OCI-M2 (cell line): ENCODE data around the gene MEP1A.

Source experiments
- DNase-seq: peaks from one replicate; lab custom pipeline; 2025; ENCODE audit not compliant: unreplicated experiment; lab: John Stamatoyannopoulos, UW

Gene MEP1A

DNA sequence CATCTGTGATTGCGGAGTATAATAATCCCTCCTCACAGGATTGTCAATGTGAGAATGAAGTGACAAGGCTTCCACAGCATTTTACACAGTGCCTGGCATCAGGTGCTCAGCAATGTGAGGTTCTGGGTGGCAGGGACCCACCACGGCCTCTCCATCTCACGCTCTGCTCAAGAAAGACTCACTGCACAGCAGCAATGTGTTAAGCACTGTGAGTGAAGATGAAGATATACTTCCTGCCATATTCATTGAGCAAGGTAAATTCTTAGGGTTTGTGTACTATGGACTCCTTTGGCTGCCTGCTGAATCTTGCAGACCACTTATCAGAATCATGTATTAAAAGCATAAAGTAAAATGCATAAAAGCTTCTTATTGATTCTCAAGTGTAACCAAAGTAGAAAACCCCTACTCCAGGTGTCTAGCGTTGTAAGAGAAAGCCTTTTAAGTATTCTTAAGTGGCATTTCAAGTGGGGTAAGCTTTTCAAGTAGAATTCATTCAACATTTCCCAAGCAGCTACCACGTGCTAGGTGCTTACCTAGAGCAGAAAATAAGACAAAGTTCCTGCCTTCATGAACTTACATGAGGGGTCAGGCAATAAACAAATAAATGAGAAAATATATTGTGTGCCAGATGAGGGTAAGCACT, 17.0 kb upstream of the MEP1A start:
- DNase-seq = no peak

- no peak for DNase-seq
These were observed 15.5 kb upstream of the MEP1A start for GRCh38 chr6:46777476-46778346.

DNA sequence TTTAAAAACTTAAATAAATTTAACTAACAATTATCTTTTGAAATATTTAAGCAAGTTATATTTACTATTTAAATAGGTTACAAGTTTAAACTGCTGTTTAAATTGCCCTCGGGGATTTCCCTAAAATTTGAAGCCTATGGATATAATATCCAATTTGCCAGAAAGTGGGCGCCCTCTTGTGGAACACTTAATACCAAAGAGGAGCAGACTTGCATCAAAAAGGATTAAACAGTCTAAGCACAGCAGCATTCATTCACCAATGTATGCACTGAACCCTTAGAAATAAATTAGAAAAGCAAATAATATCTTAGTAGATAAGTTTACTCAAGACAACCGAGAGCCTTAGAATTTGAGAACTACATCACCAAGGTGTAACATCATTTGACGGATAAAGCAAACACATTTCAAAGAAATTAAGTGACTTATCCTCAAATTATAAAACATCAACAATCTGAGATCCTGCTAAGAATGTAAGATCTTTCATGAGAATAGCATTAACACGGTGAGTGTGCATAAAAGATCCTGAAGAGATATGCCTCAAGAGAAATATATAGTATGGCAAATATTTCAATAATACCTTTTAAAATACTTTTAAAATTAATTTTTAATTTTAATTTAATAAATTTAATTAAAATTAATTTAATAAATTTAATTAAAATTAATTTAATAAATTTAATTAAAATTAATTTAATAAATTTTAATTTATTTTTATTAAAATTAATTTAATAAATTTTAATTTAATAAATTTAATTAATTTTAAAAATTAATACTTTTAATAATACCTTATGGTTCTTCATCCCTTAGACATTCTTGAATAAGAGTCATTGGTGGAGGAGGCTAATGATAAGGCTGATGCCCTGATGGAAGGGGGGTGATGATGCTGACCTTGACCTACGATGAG, 11.5 kb upstream of the MEP1A start:
- peak; percentile 10 for DNase-seq

DNA sequence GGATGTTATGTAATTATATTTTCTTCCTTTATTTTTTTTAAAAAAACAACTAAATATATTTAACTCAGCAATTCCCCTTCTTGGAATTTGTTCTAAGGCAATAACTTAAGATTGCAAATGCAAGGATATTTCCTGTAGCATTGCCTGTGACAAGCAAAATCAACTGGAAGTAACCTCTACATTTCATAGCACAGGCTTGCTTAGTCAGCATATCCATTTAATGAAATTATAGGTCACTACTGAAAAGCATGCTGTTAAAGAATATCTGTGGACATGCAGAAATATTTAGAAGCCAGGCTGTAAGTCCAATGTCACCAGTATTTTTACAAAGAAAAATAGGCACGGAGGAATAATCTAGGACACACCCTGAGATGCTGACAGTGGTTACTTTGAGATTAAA, 8.7 kb upstream of the MEP1A start:
- no peak for DNase-seq

GRCh38 chr6:46787871-46788540, 5.2 kb upstream of the MEP1A start:
- DNase-seq = no peak

- no peak for DNase-seq
These were observed 4.4 kb upstream of the MEP1A start for GRCh38 chr6:46788791-46789190.

DNA sequence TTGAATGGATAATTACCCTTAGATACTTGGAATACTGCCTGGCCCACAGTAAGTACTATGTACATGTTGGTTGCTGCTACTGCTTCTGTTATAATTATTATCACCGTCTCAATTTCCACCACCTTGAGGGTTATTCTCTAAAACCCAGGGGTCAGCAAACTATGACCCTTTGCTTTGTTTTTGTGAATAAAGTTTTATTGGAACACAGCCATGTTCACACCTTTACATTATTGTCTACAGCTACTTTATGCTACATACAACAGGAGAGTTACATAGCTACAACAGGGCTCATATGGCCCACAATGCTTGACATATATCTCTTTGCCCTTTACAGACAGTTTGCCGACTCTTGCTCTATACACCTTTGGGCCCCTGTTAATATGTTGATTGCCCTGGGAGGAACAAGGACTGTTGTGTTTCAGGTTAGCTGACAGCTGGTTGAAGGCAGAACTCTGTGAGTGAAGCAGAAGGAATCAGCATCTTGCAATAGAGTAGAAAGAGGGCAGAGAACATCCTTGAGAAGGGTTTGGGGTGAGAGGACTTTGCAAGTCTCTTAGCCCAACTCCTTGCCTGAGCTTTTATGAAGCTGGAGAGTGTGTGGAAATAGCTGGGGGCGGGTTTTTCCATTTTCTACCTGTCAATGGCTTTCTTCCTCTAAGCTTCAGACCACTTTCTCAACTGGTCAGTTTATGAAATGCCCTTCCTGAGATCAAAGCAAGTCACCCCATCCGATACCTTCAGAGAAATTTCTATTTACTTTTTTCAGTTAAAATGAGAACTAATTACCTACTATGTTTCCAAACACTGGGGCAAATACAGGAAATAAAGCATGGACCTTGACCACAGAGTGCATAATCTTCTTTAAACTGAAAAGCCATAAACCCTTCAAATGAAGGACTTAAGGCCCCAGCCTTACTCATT, 3.5 kb upstream of the MEP1A start:
- no peak for DNase-seq

GRCh38 chr6:46790355-46790874, 2.8 kb upstream of the MEP1A start:
- DNase-seq = no peak

GRCh38 chr6:46792635-46793034, 554 bp upstream of the MEP1A start:
- DNase-seq = no peak

- no peak for DNase-seq
These were observed 879 bp downstream of the MEP1A start for GRCh38 chr6:46794068-46794467.

DNA sequence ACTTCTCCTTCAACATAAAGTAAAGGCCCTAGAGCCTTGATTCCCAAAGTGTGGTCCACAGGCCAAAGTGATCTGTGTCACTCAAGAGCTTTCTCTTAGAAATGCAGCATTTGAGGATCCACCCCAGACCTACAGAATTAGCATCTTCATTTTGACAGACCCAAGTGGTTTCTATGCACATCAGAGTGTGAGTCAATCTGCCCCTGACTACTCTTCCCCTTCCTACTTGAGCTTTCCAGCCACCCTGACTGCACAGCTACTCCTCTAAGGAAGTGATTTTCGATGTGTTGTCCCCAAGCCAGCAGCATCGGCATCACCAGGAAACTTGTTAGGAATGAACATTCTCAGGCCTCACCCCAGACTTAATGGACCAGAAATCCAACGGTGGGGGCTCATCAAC, 2.6 kb downstream of the MEP1A start:
- DNase-seq = no peak

GRCh38 chr6:46796848-46797580, 3.8 kb downstream of the MEP1A start:
- DNase-seq = no peak

DNA sequence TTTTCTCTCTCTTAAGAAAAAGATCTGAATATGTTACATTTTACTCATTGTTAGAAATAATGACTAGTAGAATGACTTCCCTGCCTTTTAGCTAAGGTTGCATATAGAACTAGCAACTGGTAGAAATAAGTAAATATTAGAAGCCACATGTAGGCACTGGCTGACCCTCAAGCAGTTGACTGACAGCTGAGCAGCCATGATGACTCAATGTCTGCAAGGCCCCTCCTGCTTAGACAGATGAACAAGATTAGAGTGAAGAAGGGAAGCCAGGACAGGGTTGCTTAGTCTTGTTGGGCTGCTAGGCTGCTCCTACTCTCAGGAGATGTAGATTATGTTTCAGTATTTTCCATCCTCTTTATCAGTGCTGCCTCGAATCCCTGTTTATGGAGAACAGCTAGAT, 6.5 kb downstream of the MEP1A start:
- no peak for DNase-seq

DNA sequence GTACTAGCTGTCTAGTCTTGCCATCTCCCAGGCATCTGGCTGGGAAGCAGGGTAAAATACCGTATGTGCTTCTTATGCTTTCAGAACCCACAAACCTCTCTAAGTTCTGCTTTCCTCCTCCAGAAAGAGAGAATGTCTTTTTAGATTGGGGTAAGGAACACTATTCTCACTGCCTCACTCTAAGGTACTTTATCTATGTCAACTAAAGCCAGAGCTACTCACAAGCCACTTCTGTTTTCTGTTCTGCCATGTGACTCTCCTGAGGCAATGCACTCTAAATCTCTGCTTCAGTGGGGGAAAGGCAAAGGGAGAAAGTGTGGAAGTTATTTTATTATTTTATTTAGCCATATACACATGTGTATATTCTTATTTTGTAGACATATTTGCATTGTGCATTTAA, 15.6 kb downstream of the MEP1A start:
- no peak for DNase-seq

GRCh38 chr6:46815130-46815529, 21.9 kb downstream of the MEP1A start:
- DNase-seq = no peak

DNA sequence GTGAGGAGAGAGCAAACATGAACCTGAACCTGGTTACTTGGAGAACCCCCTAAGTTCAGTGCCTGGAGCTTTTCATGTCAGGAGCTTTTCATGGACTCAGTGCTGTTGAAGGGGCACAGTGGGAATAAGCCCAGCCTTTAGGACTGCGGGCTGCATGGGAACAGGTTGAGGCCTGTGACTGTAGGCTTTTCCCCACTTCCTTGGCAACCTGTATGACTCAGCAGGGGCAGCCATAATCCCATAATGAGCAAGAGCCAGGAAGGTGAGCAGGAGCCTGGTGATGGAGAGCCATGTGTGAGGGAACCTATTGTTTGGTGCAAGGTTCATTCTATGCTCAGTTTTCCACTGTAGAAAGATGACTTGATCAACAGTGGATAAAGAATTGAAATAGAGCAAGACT, 23.4 kb downstream of the MEP1A start:
- DNase-seq = no peak

- no peak for DNase-seq
These were observed 26.4 kb downstream of the MEP1A start for GRCh38 chr6:46819561-46819960.

DNA sequence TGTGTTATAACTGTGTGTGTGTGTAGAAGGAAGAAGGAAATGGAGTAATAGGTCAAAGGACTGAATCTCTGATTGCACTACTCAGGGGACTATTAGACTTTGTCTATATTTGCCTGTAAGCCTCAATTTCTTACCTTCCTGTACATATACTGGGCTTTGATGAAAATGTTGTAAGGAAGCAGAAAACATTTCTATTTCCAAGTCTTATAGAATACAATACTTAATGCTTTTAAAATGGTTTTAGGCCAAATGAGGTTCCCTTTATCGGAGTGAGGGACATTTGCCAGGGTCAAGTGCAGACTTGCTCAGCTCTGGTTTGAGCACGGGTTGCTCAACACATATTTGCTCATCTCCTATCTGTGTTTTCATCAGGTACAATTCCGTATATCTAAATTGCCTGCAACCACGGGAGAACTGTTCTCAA, 28.3 kb downstream of the MEP1A start:
- DNase-seq = no peak

DNA sequence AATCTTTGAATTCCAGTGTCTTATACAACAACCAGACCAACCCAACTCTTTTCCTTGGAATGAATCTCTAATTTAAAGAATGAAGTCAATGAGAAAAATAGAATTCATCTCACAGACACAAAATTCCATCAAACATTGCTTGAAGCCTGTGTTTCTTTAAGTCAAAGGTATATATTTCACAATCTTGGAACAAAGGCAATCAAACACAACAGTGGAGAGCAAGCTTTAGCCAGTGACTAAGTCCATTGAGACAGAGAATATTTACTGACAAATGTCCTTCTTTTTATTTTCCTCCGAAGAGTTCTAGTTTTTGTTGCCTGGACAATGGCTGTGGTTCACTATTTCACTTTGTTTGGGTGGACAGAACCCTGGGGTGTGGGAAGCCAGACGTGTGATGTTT, 35.8 kb downstream of the MEP1A start:
- DNase-seq = no peak
